Panc1 (cell line): ENCODE results near the gene FOXK1. TPM values are rescaled to one million over a fixed set of nuclear protein-coding genes. Genes with fewer than 3 reads are reported as not detected.
"Not testable (repeated sequence)": the region's sequence is repeated elsewhere in the genome, so short reads cannot be mapped to it uniquely, and the experiment has no call there.

Experiments
- ATAC-seq: fragments of 200-7000 bp; cut with Tn5 transposase; 2 replicates; pipeline ENCODE4 v1.9.1; 2020; ENCODE audit warnings: mild to moderate bottlenecking, moderate library complexity
- BruUV-seq: library from RNA; stranded (reverse); fragments of 400-500 nt; replicated peaks from 2 replicates; lab custom pipeline; 2021; lab: Mats Ljungman, UMichigan
- CTCF ChIA-PET: fragments of 300-600 bp; sonication (Branson Sonifier 250); formaldehyde crosslinking; loops from one replicate; lab custom pipeline; 2022; ENCODE audit warnings: antibody characterized with exemption; lab: Charles Lee
- POLR2A ChIA-PET: fragments of 300-600 bp; sonication (Branson Sonifier 250); formaldehyde crosslinking; loops from one replicate; lab custom pipeline; 2022; ENCODE audit warnings: antibody characterized with exemption; lab: Charles Lee
- DNase-seq: peaks from one replicate; pipeline ENCODE4 v3.0.0-alpha.2; 2010; ENCODE audit warnings: low read depth, low spot score
- H3K27ac ChIP-seq: 2 replicates; pipeline ENCODE4 v1.5.1; 2011; ENCODE audit warnings: mild to moderate bottlenecking, low read length, inconsistent platforms
- H3K27me3 ChIP-seq: fragments of 200-500 bp; sonication (Bioruptor generic); 2 replicates; pipeline ENCODE4 v1.6.0; 2014; ENCODE audit warnings: low read length, inconsistent platforms; ENCODE audit not compliant: control insufficient read depth, insufficient read depth
- H3K36me3 ChIP-seq: fragments of 200-500 bp; sonication (Bioruptor generic); 2 replicates; pipeline ENCODE4 v1.5.1; 2014; ENCODE audit warnings: inconsistent platforms, mild to moderate bottlenecking, low read length, moderate library complexity; ENCODE audit not compliant: control insufficient read depth, insufficient read depth
- H3K4me1 ChIP-seq: 2 replicates; pipeline ENCODE4 v1.5.1; 2011; ENCODE audit warnings: inconsistent platforms, mild to moderate bottlenecking, low read length, moderate library complexity; ENCODE audit not compliant: control insufficient read depth, insufficient read depth
- H3K4me3 ChIP-seq, 2 experiments: 2 replicates each; pipeline ENCODE4 v1.5.1; 2011 to 2012; ENCODE audit warnings: low read depth in 2 of 2, low read length in 2 of 2, mild to moderate bottlenecking in 2 of 2, inconsistent platforms in 1 of 2, moderate library complexity in 1 of 2
- H3K9me3 ChIP-seq: fragments of 200-500 bp; sonication (Bioruptor generic); 2 replicates; pipeline ENCODE4 v1.5.1; 2014; ENCODE audit warnings: low read depth, mild to moderate bottlenecking, inconsistent platforms, low read length, moderate library complexity; ENCODE audit not compliant: control insufficient read depth, insufficient read depth
- POLR2AphosphoS5 ChIP-seq: IDR thresholded peaks from 2 replicates; pipeline ENCODE4 v1.6.1; 2012; ENCODE audit warnings: mild to moderate bottlenecking, low read depth, low read length, moderate library complexity
- REST ChIP-seq, 2 experiments: IDR thresholded peaks; 2 replicates each; pipeline ENCODE4 v1.6.1; 2011 to 2012; ENCODE audit warnings: low read depth in 2 of 2, control low read depth in 1 of 2, low read length in 1 of 2, mild to moderate bottlenecking in 1 of 2, moderate library complexity in 1 of 2; ENCODE audit not compliant: insufficient read depth in 1 of 2
- SIN3A ChIP-seq: IDR thresholded peaks from 2 replicates; pipeline ENCODE4 v1.6.1; 2012; ENCODE audit warnings: low read depth, mild to moderate bottlenecking, low read length, moderate library complexity, borderline replicate concordance; ENCODE audit not compliant: insufficient read depth
- TCF7L2 ChIP-seq: IDR thresholded peaks from 2 replicates; pipeline ENCODE4 v1.6.1; 2011; ENCODE audit warnings: mild to moderate bottlenecking, low read depth, low read length, inconsistent platforms
- in situ Hi-C: cut with HindIII; loops from 2 replicates; pipeline ENCODE4 v1.10.0; 2016; ENCODE audit warnings: low sequenced_read_pairs, low pct_unique_long_range_greater_than_20kb
- intact Hi-C: fragments of 100-400 bp; cut with micrococcal nuclease; formaldehyde crosslinking; loops from one replicate; pipeline ENCODE4 v1.10.0; 2022; ENCODE audit not compliant: unreplicated experiment
- total RNA-seq: library from RNA; stranded (reverse); gene quantifications from one replicate; pipeline ENCODE4 v1.2.1, GENCODE V29; 2021; ENCODE audit not compliant: unreplicated experiment
- TF ChIP-seq, protein P1 (sequence below): fragments of 450-650 bp; IDR thresholded peaks from 2 replicates; pipeline ENCODE4 v1.5.1; 2017; ENCODE audit warnings: mild to moderate bottlenecking

Gene FOXK1
- total RNA-seq, 1 experiment from 2014 or later, result 72.7 TPM

DNA sequence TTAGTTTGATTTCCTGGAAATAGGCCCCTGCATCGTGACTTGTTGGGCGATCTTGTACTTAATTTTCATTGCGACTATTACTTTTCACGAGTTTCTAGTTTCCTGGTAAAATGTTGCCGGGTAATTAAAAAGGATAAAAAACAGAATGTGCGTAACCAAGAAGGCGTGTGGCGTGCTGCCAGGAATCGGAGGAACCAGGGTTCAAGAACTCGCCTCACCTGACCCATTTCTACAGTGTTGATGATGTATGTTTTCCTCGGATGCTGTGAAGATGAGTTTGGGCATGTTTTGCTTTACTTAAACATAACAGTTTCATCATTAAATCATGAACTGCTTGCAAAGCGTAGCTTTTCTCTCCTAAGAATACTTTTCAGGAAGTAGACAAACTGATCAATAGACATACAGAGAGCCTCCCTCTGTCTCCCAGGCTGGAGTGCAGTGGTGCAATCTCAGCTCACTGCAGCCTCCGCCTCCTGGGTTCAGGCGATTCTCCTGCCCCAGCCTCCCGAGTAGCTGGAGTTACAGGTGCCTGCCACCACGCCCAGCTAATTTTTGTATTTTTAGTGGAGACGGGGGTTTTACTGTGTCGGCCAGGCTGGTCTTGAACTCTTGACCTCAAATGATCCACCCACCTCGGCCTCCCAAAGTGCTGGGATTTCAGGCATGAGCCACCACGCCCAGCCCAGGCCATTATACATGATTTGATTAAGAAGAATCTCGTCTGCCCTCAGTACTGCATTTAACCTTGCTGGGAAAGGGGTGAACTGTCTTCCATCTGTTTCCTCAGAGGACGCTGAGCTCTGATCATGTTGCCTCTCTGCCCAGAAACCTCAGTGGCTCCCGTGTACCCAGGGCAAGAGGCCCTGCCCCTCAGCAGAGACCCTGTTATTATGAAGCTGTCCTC, 9.1 kb downstream of the FOXK1 start:
- H3K4me3 ChIP-seq, result no peak overlapping the region
- no TSS peak for BruUV-seq
- no peak overlapping the region for H3K27ac ChIP-seq
- no peak for ATAC-seq
- TF ChIP-seq, protein P1, sequence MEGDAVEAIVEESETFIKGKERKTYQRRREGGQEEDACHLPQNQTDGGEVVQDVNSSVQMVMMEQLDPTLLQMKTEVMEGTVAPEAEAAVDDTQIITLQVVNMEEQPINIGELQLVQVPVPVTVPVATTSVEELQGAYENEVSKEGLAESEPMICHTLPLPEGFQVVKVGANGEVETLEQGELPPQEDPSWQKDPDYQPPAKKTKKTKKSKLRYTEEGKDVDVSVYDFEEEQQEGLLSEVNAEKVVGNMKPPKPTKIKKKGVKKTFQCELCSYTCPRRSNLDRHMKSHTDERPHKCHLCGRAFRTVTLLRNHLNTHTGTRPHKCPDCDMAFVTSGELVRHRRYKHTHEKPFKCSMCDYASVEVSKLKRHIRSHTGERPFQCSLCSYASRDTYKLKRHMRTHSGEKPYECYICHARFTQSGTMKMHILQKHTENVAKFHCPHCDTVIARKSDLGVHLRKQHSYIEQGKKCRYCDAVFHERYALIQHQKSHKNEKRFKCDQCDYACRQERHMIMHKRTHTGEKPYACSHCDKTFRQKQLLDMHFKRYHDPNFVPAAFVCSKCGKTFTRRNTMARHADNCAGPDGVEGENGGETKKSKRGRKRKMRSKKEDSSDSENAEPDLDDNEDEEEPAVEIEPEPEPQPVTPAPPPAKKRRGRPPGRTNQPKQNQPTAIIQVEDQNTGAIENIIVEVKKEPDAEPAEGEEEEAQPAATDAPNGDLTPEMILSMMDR, result no peak
- TF ChIP-seq TCF7L2, result no peak
- no peak for TF ChIP-seq SIN3A
- no peak for TF ChIP-seq POLR2AphosphoS5
- TF ChIP-seq REST (IDR thresholded peaks at IDR 0.05; ENCODE audit: insufficient read depth in 1 of 2, low read depth in 2 of 2, low read length in 1 of 2), result no peak
- in situ Hi-C loops (no loop called here), intact Hi-C loops (no loop called here)
- no peaks in the 10 kb centered on the region for H3K36me3 ChIP-seq
- CTCF ChIA-PET, result interaction anchor here (1.0 kb wide), 1 partner anchor 31 kb away, joined by 3 read pairs; no protein-coding TSS in a partner anchor
- POLR2A ChIA-PET, result no interaction called here
- H3K27me3 ChIP-seq, result no peaks in the 10 kb centered on the region
- peaks cover 20% of the 10 kb centered on the region for H3K4me1 ChIP-seq
- DNase-seq, result no peak
- no peaks in the 10 kb centered on the region for H3K9me3 ChIP-seq

- H3K36me3 ChIP-seq, result no peaks in the 10 kb centered on the region
- no peaks in the 10 kb centered on the region for H3K27me3 ChIP-seq
- H3K27ac ChIP-seq, result no peak overlapping the region
- POLR2A ChIA-PET, result no interaction called here
- no peak for DNase-seq
- no peaks in the 10 kb centered on the region for H3K9me3 ChIP-seq
- H3K4me3 ChIP-seq, result no peak overlapping the region
- ATAC-seq, result no peak
- H3K4me1 ChIP-seq, result peaks cover 20% of the 10 kb centered on the region
- intact Hi-C loops, result no loop called here
- in situ Hi-C loops, result no loop called here
- CTCF ChIA-PET, result no interaction called here
- TF ChIP-seq, protein P1, result no peak
- TF ChIP-seq REST (IDR thresholded peaks at IDR 0.05; ENCODE audit: insufficient read depth in 1 of 2, low read depth in 2 of 2, low read length in 1 of 2) (no peak), SIN3A (no peak), TCF7L2 (no peak)
- BruUV-seq, result no TSS peak
Observed at GRCh38 chr7:4692055-4692454, 10.0 kb downstream of the FOXK1 start.

- peaks cover 20% of the 10 kb centered on the region for H3K4me1 ChIP-seq
- H3K36me3 ChIP-seq, in situ Hi-C loops, CTCF ChIA-PET, H3K9me3 ChIP-seq, H3K27ac ChIP-seq, DNase-seq, intact Hi-C loops, BruUV-seq, ATAC-seq, H3K27me3 ChIP-seq, H3K4me3 ChIP-seq, POLR2A ChIA-PET: not testable (repeated sequence)
Observed at GRCh38 chr7:4692622-4693021, 10.5 kb downstream of the FOXK1 start.
